GM12874 (cell line): Measurements from ENCODE around the gene NAALADL2.

ENCODE experiments used
- CTCF ChIP-seq: IDR thresholded peaks from 2 replicates; pipeline ENCODE4 v1.5.1; 2011; ENCODE audit warnings: low read depth, mild to moderate bottlenecking, control low read depth, low read length, moderate library complexity; ENCODE audit not compliant: insufficient read depth

The NAALADL2 gene

GRCh38 chr3:175493301-175493700, 634.2 kb downstream of the NAALADL2 start:
- TF ChIP-seq CTCF = no peak

GRCh38 chr3:175495331-175495730, 636.2 kb downstream of the NAALADL2 start:
- no peak for TF ChIP-seq CTCF

- TF ChIP-seq CTCF = no peak
These were observed 643.0 kb downstream of the NAALADL2 start for GRCh38 chr3:175502155-175502554.

GRCh38 chr3:175511219-175511785, 652.2 kb downstream of the NAALADL2 start:
- TF ChIP-seq CTCF = no peak

GRCh38 chr3:175512700-175513099, 653.6 kb downstream of the NAALADL2 start:
- TF ChIP-seq CTCF = no peak

- TF ChIP-seq CTCF = no peak
These were observed 659.3 kb downstream of the NAALADL2 start for GRCh38 chr3:175518459-175518858.

- TF ChIP-seq CTCF = no peak
These were observed 662.3 kb downstream of the NAALADL2 start for GRCh38 chr3:175521406-175521805.
